Measurements from ENCODE around the gene LAMC2. TPM values are rescaled to one million over a fixed set of nuclear protein-coding genes. Genes with fewer than 3 reads are reported as not detected.

The LAMC2 gene
- total RNA-seq, 1 donor from 2014 or later: 1.2 TPM

GRCh38 chr1:183167676-183168075, 18.4 kb upstream of the LAMC2 start:
- TF ChIP-seq, protein P1, sequence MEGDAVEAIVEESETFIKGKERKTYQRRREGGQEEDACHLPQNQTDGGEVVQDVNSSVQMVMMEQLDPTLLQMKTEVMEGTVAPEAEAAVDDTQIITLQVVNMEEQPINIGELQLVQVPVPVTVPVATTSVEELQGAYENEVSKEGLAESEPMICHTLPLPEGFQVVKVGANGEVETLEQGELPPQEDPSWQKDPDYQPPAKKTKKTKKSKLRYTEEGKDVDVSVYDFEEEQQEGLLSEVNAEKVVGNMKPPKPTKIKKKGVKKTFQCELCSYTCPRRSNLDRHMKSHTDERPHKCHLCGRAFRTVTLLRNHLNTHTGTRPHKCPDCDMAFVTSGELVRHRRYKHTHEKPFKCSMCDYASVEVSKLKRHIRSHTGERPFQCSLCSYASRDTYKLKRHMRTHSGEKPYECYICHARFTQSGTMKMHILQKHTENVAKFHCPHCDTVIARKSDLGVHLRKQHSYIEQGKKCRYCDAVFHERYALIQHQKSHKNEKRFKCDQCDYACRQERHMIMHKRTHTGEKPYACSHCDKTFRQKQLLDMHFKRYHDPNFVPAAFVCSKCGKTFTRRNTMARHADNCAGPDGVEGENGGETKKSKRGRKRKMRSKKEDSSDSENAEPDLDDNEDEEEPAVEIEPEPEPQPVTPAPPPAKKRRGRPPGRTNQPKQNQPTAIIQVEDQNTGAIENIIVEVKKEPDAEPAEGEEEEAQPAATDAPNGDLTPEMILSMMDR (IDR thresholded peaks at IDR 0.05; ENCODE audit: borderline replicate concordance): no peak
- H3K27ac ChIP-seq (replicated peaks): no peak overlapping the region
- no peak overlapping the region for H3K4me3 ChIP-seq
- H3K27me3 ChIP-seq (ENCODE audit: low read depth): no peaks in the 10 kb centered on the region
- intact Hi-C loops (cut with micrococcal nuclease): no loop called here
- no peaks in the 10 kb centered on the region for H3K9me3 ChIP-seq (replicated peaks)
- no peaks in the 10 kb centered on the region for H3K36me3 ChIP-seq
- H3K4me1 ChIP-seq: no peaks in the 10 kb centered on the region
- no peak for DNase-seq

- no peak for DNase-seq
- TF ChIP-seq, protein P1 (IDR thresholded peaks at IDR 0.05; ENCODE audit: borderline replicate concordance): no peak
- no peaks in the 10 kb centered on the region for H3K9me3 ChIP-seq (replicated peaks)
These were observed 17.8 kb upstream of the LAMC2 start for GRCh38 chr1:183168308-183168707.

DNA sequence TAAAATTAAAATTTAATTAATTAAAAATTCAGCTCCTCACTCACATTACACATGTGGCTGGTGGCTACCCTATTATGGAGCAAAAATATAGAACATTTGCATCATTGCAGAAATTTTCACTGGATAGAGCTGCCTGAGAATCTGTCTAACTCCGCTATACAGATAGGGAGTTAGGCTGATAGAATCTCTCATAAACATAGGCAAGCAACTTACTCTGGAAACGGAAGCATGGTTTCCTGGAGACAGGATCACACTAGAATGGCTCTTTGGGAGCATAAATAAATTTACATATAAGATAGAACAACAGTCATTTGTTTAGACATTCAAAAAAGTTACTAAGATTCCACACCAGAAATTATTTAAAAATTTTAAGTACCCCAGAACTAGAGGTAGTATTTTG, 12.2 kb upstream of the LAMC2 start:
- intact Hi-C loops (cut with micrococcal nuclease): no loop called here
- TF ChIP-seq, protein P1 (IDR thresholded peaks at IDR 0.05; ENCODE audit: borderline replicate concordance): no peak

More at GRCh38 chr1:183168308-183168707, 17.8 kb upstream of the LAMC2 start:
- no peak overlapping the region for H3K4me3 ChIP-seq
- H3K36me3 ChIP-seq: no peaks in the 10 kb centered on the region
- intact Hi-C loops (cut with micrococcal nuclease): no loop called here
- H3K27me3 ChIP-seq (ENCODE audit: low read depth): no peaks in the 10 kb centered on the region
- no peak overlapping the region for H3K27ac ChIP-seq (replicated peaks)
- no peaks in the 10 kb centered on the region for H3K4me1 ChIP-seq

DNA sequence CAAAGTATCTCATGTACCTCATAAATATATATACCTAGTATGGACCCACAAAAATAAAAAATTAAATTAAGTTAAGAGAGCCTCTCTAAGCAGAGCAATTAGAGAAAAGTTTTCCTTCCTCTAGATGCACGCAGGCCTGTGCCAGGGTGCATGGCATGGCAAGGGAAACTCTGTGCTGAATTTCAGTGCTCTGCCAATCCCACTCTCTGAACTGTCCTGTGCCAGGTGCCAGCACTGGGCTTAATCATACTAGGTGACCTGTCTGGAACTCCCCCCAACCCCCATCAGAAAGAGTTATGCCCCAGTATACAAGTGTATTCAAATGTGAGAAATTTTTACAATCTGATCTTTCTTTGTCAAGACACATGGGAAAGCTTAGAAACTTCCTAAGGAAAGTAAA, 10.4 kb upstream of the LAMC2 start:
- no peaks in the 10 kb centered on the region for H3K9me3 ChIP-seq (replicated peaks)
- H3K27me3 ChIP-seq (ENCODE audit: low read depth): no peaks in the 10 kb centered on the region
- intact Hi-C loops (cut with micrococcal nuclease): no loop called here
- H3K4me1 ChIP-seq: peaks cover 40% of the 10 kb centered on the region
- DNase-seq: no peak
- TF ChIP-seq, protein P1 (IDR thresholded peaks at IDR 0.05; ENCODE audit: borderline replicate concordance): no peak
- H3K36me3 ChIP-seq: no peaks in the 10 kb centered on the region
- no peak overlapping the region for H3K4me3 ChIP-seq
- no peak overlapping the region for H3K27ac ChIP-seq (replicated peaks)

More for the DNA sequence above, 12.2 kb upstream of the LAMC2 start:
- H3K36me3 ChIP-seq: no peaks in the 10 kb centered on the region
- H3K4me3 ChIP-seq: no peak overlapping the region
- H3K27ac ChIP-seq (replicated peaks): no peak overlapping the region
- no peaks in the 10 kb centered on the region for H3K27me3 ChIP-seq (ENCODE audit: low read depth)
- no peak for DNase-seq
- peaks cover 22% of the 10 kb centered on the region for H3K4me1 ChIP-seq
- H3K9me3 ChIP-seq (replicated peaks): no peaks in the 10 kb centered on the region

GRCh38 chr1:183178545-183178944, 7.5 kb upstream of the LAMC2 start:
- no peaks in the 10 kb centered on the region for H3K36me3 ChIP-seq
- peaks cover 49% of the 10 kb centered on the region for H3K4me1 ChIP-seq
- no peaks in the 10 kb centered on the region for H3K27me3 ChIP-seq (ENCODE audit: low read depth)
- TF ChIP-seq, protein P1 (IDR thresholded peaks at IDR 0.05; ENCODE audit: borderline replicate concordance): no peak
- no peak overlapping the region for H3K4me3 ChIP-seq
- no peaks in the 10 kb centered on the region for H3K9me3 ChIP-seq (replicated peaks)
- DNase-seq: no peak
- intact Hi-C loops (cut with micrococcal nuclease): no loop called here
- peak overlapping the region; percentile 81 for H3K27ac ChIP-seq (replicated peaks)
